Measurements from ENCODE around the gene SIGLEC14. TPM values are rescaled to one million over a fixed set of nuclear protein-coding genes. Genes with fewer than 3 reads are reported as not detected.

The SIGLEC14 gene
- total RNA-seq, 4 donors from 2014 or later = 0.83 to 2.2 (median 0.98) TPM; not detected in 1

GRCh38 chr19:51664131-51664530, 17.5 kb upstream of the SIGLEC14 start:
- H3K9me3 ChIP-seq = no peaks in the 10 kb centered on the region
- in situ Hi-C loops (cut with MboI; ENCODE audit: low sequenced_read_pairs in 4 of 4) = loop anchor here in 3 of 4 donors (10.0 to 25.0 kb wide), 3 partner anchors 59 to 202 kb away; partner anchors contain the start of genes SIGLEC8 (in 2 of the 3) and CEACAM18 (in 1 of the 3)
- intact Hi-C loops (cut with DNase I; ENCODE audit: low total_unique reads) = loop anchor here (10.0 kb wide), 1 partner anchor 111 kb away; no protein-coding TSS in a partner anchor
- no peak overlapping the region for H3K27ac ChIP-seq
- no peak for TF ChIP-seq POLR2A (IDR thresholded peaks at IDR 0.05)
- no peak for TF ChIP-seq CTCF (IDR thresholded peaks at IDR 0.05 in 4 of 5, conservative IDR thresholded peaks at IDR 0.05 in 1 of 5)
- no peak for ATAC-seq
- no peaks in the 10 kb centered on the region for H3K36me3 ChIP-seq
- H3K4me1 ChIP-seq = no peaks in the 10 kb centered on the region
- DNase-seq = no peak
- no peak overlapping the region for H3K4me3 ChIP-seq
- H3K27me3 ChIP-seq = peaks cover 0 to 7% (median 0%) of the 10 kb centered on the region in 3 donors

- no peak for DNase-seq
- no peak overlapping the region for H3K27ac ChIP-seq
- H3K4me1 ChIP-seq = no peaks in the 10 kb centered on the region
- H3K36me3 ChIP-seq = no peaks in the 10 kb centered on the region
- H3K4me3 ChIP-seq = no peak overlapping the region
- no peak for ATAC-seq
- intact Hi-C loops (cut with DNase I; ENCODE audit: low total_unique reads) (loop anchor here (10.0 kb wide), 1 partner anchor 111 kb away; no protein-coding TSS in a partner anchor), in situ Hi-C loops (cut with MboI; ENCODE audit: low sequenced_read_pairs in 4 of 4) (loop anchor here in 3 of 4 donors (10.0 to 25.0 kb wide), 3 partner anchors 59 to 201 kb away; partner anchors contain the start of genes SIGLEC8 (in 2 of the 3) and CEACAM18 (in 1 of the 3))
- H3K27me3 ChIP-seq = peaks cover 0 to 7% (median 0%) of the 10 kb centered on the region in 3 donors
- TF ChIP-seq POLR2A (IDR thresholded peaks at IDR 0.05) = no peak
- no peak for TF ChIP-seq CTCF (IDR thresholded peaks at IDR 0.05 in 4 of 5, conservative IDR thresholded peaks at IDR 0.05 in 1 of 5)
- no peaks in the 10 kb centered on the region for H3K9me3 ChIP-seq
Observed at GRCh38 chr19:51663650-51664049, 17.0 kb upstream of the SIGLEC14 start.

GRCh38 chr19:51660975-51661600, 14.5 kb upstream of the SIGLEC14 start:
- in situ Hi-C loops (cut with MboI; ENCODE audit: low sequenced_read_pairs in 4 of 4) (loop anchor here in 3 of 4 donors (10.0 to 25.0 kb wide), 3 partner anchors 56 to 199 kb away; partner anchors contain the start of genes SIGLEC8 (in 2 of the 3) and CEACAM18 (in 1 of the 3)), intact Hi-C loops (cut with DNase I; ENCODE audit: low total_unique reads) (loop anchor here (10.0 kb wide), 1 partner anchor 114 kb away; no protein-coding TSS in a partner anchor)
- no peaks in the 10 kb centered on the region for H3K36me3 ChIP-seq
- H3K27me3 ChIP-seq = peaks cover 0 to 7% (median 0%) of the 10 kb centered on the region in 3 donors
- H3K9me3 ChIP-seq = no peaks in the 10 kb centered on the region
- no peak for TF ChIP-seq POLR2A (IDR thresholded peaks at IDR 0.05)
- TF ChIP-seq CTCF (IDR thresholded peaks at IDR 0.05 in 4 of 5, conservative IDR thresholded peaks at IDR 0.05 in 1 of 5) = peak in 3 of 5 experiments; percentile 14 to 44 (median 23)
- no peak overlapping the region for H3K27ac ChIP-seq
- ATAC-seq = no peak
- no peaks in the 10 kb centered on the region for H3K4me1 ChIP-seq
- no peak for DNase-seq
- no peak overlapping the region for H3K4me3 ChIP-seq

GRCh38 chr19:51654783-51655182, 8.2 kb upstream of the SIGLEC14 start:
- intact Hi-C loops (cut with DNase I; ENCODE audit: low total_unique reads) = no loop called here
- no peak for ATAC-seq
- H3K9me3 ChIP-seq = no peaks in the 10 kb centered on the region
- DNase-seq = no peak
- H3K4me3 ChIP-seq = no peak overlapping the region
- H3K27ac ChIP-seq = no peak overlapping the region
- TF ChIP-seq CTCF (IDR thresholded peaks at IDR 0.05 in 4 of 5, conservative IDR thresholded peaks at IDR 0.05 in 1 of 5) (no peak), POLR2A (IDR thresholded peaks at IDR 0.05) (no peak)
- H3K4me1 ChIP-seq = no peaks in the 10 kb centered on the region
- H3K27me3 ChIP-seq = no peaks in the 10 kb centered on the region
- no peaks in the 10 kb centered on the region for H3K36me3 ChIP-seq
- in situ Hi-C loops (cut with MboI; ENCODE audit: low sequenced_read_pairs in 4 of 4) = loop anchor here in 3 of 4 donors (5.0 to 25.0 kb wide), 2 partner anchors 177 to 192 kb away; partner anchors contain the start of genes SIGLEC8 (in 2 of the 3) and CEACAM18 (in 1 of the 3)
